Stimulated activated CD4-positive, alpha-beta T cell treated with anti-CD3 and anti-CD28 coated beads, TNF-alpha, amount 100 ng/mL, for 48 hours (primary cell): Measurements from ENCODE around the gene XKR3.
"Not testable (repeated sequence)": the region's sequence is repeated elsewhere in the genome, so short reads cannot be mapped to it uniquely, and the experiment has no call there.

ENCODE experiments used
- DNase-seq, 3 donors: peaks; one replicate each; pipeline ENCODE4 v3.0.0-alpha.2; 2020; ENCODE audit warnings: low read depth in 3 of 3

XKR3 gene

DNA sequence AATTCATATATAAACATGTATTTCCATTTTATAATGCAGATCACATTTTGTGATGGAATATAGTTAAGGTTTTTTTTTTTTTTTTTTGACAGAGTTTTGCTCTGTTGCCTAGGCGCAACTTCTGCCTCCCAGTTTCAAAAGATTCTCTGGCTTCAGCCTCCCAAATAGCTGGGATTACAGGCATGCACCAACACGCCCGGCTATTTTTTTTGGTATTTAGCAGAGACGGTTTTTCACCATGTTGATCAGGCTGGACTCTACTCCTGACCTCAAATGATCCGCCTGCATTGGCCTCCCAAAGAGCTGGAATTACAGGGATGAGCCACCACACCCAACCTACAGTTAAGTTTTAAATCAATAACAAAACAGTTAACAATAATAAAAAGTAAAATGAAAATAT is 18.8 kb downstream of the XKR3 start:
- no peak for DNase-seq

- DNase-seq, result no peak
Measured at GRCh38 chr22:16804882-16805281, 20.3 kb downstream of the XKR3 start.

- no peak for DNase-seq
Measured at GRCh38 chr22:16803255-16803917, 21.8 kb downstream of the XKR3 start.

- DNase-seq, result no peak
Measured at GRCh38 chr22:16801571-16801970, 23.6 kb downstream of the XKR3 start.

GRCh38 chr22:16801088-16801487 is 24.1 kb downstream of the XKR3 start:
- DNase-seq, result no peak

- DNase-seq, result no peak
Measured at GRCh38 chr22:16800358-16800757, 24.9 kb downstream of the XKR3 start.

GRCh38 chr22:16795504-16795903 is 29.7 kb downstream of the XKR3 start:
- not testable (repeated sequence) for DNase-seq

- no peak for DNase-seq
Measured at GRCh38 chr22:16793831-16794230, 31.4 kb downstream of the XKR3 start.

GRCh38 chr22:16789860-16790493 is 35.2 kb downstream of the XKR3 start:
- no peak for DNase-seq

- no peak for DNase-seq
Measured at GRCh38 chr22:16783930-16784354, 41.3 kb downstream of the XKR3 start.

DNA sequence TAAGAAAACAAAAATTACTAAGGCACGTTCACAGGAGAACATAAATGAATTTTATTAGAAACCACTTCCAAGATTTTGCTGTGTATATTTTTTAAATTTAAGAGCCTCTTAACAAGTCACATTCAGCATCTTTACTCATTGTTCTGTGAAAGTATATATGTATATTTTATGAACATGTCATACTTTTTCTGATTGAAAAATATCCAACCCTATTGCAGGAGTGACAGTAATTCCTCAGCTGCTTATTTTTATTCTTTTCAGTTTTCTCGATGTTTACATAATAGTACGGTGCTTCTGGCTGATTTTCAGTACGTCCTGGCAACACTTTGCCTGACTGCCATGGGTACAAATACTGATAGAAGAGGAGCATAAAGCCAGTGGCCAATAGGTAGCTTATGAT is 41.8 kb downstream of the XKR3 start:
- DNase-seq, result no peak

DNA sequence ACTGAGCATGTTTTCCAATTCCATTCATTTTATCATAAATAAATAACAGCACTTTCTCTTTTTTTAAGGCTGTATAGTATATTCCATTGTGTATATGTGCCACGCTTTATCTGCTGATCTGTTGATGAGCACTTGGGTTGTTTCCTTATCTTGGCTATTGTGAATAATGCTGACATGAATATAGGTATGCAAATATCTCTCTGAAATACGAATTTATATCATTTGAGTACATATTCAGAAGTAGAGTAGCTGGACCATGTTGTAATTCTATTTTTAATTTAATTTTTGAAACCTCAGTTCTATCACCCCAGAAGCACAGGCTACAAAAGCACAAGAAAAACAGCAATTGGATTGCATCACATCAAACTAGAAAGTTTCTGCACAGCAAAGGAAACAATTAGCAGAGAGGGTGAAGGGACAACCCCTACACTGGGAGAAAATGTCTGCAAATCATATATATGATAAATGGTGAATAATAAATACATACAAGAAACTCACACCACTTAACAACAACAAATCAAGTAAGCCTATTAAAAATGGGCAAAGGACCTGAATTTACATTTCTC is 43.4 kb downstream of the XKR3 start:
- no peak for DNase-seq

DNA sequence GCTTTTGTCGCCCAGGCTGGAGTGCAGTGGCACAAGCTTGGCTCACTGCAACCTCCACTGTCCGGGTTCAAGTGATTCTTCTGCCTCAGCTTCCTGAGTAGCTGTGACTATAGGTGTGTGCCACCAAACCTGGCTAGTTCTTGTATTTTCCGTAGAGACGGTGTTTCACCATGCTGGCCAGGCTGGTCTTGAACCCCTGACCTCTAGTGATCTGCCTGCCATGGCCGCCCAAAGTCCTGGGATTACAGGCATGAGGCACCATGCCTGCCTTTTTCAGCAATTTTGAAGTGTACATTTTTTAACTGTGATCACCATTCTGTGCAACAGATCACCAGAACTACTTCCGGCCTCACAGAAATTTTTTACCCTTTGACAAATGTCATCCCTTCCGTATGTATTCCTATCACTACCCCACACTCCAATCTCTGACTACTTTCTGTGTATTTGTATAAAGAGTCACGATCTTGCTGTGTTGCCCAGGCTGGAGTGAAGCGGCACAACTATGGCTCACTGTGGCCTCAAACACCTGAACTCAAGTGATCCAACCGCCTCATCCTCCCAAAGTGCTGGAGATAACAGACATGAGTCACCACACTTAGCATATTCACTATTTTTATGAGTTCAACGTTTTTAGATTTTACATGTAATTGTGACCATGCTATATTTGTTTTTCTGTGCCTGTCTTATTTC is 44.0 kb downstream of the XKR3 start:
- DNase-seq, result no peak

GRCh38 chr22:16777284-16777924 is 47.8 kb downstream of the XKR3 start:
- no peak for DNase-seq

GRCh38 chr22:16776080-16776479 is 49.1 kb downstream of the XKR3 start:
- DNase-seq, result no peak

- no peak for DNase-seq
Measured at GRCh38 chr22:16774911-16775500, 50.2 kb downstream of the XKR3 start.

DNA sequence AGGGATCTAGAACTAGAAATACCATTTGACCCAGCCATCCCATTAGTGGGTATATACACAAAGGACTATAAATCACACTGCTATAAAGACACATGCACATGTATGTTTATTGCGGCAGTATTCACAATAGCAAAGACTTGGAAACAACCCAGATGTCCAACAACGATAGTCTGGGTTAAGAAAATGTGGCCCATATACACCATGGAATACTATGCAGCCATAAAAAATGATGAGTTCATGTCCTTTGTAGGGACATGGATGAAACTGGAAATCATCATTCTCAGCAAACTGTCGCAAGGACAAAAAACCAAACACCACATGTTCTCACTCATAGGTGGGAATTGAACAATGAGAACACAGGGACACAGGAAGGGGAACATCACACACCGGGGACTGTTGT is 53.6 kb downstream of the XKR3 start:
- not testable (repeated sequence) for DNase-seq

GRCh38 chr22:16767927-16768326 is 57.3 kb downstream of the XKR3 start:
- DNase-seq, result not testable (repeated sequence)

- DNase-seq, result not testable (repeated sequence)
Measured at GRCh38 chr22:16762224-16762623, 63.0 kb downstream of the XKR3 start.

DNA sequence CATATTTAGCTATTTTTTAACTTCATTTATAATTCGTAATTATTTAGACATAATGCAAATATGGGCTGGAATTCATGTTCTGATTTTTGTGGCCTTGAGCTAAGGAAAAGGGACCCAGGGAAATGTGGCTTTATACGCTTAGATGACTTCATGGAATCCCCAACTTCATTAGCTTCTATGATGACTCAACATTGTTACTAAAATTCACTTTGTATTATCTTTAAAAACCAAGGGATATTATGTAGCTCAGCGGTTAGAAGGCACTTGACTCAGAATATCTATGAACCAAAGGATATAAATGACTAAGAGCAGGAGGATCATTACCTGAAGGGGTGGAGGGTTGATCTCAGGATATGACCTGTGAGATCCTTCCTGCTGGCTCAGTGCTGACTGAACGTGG is 64.8 kb downstream of the XKR3 start:
- DNase-seq, result not testable (repeated sequence)

DNA sequence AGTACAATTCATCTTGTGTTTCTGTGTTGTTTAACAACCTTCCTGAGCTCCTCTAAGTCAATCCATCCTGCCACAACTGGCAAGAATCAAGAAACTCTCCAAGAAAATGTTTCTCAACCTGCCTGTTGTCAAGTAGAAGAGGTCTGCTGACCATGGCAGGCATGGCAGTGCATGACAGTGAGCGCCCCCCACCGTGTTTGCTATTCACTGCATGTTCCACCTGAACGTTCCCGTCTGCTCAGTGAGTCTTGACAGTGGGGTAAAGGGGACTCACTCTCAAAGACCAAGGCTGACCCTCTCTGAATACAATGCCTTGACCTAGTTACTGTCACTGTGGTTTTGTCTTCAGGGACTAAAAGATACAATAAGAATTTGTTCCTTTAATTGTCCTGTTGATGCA is 75.9 kb downstream of the XKR3 start:
- not testable (repeated sequence) for DNase-seq
